ENCODE data around the gene CCSER1.
A peak's percentile ranks its signal among the peaks of the same experiment; 100 is the strongest.

The CCSER1 gene

GRCh38 chr4:90113881-90114457 is 13.2 kb upstream of the CCSER1 start:
- in situ Hi-C loops (cut with HindIII; ENCODE audit: low sequenced_read_pairs) = no loop called here
- DNase-seq (ENCODE audit: low read depth, low spot score) = peak; percentile 30
- no peak for TF ChIP-seq CTCF (IDR thresholded peaks at IDR 0.05; ENCODE audit: low read depth, low read length)
- no peak overlapping the region for H3K4me3 ChIP-seq (ENCODE audit: low read depth, low read length)

- DNase-seq (ENCODE audit: low read depth, low spot score) = no peak
- TF ChIP-seq CTCF (IDR thresholded peaks at IDR 0.05; ENCODE audit: low read depth, low read length) = no peak
- in situ Hi-C loops (cut with HindIII; ENCODE audit: low sequenced_read_pairs) = no loop called here
- H3K4me3 ChIP-seq (ENCODE audit: low read depth, low read length) = no peak overlapping the region
Observed at GRCh38 chr4:90118527-90119195, 8.5 kb upstream of the CCSER1 start.

- H3K4me3 ChIP-seq (ENCODE audit: low read depth, low read length) = no peak overlapping the region
- in situ Hi-C loops (cut with HindIII; ENCODE audit: low sequenced_read_pairs) = no loop called here
- no peak for TF ChIP-seq CTCF (IDR thresholded peaks at IDR 0.05; ENCODE audit: low read depth, low read length)
- DNase-seq (ENCODE audit: low read depth, low spot score) = no peak
Observed at GRCh38 chr4:90120037-90120436, 7.2 kb upstream of the CCSER1 start.

- DNase-seq (ENCODE audit: low read depth, low spot score) = no peak
- in situ Hi-C loops (cut with HindIII; ENCODE audit: low sequenced_read_pairs) = no loop called here
- no peak overlapping the region for H3K4me3 ChIP-seq (ENCODE audit: low read depth, low read length)
- no peak for TF ChIP-seq CTCF (IDR thresholded peaks at IDR 0.05; ENCODE audit: low read depth, low read length)
Observed at GRCh38 chr4:90120815-90121214, 6.4 kb upstream of the CCSER1 start.

- DNase-seq (ENCODE audit: low read depth, low spot score) = no peak
- H3K4me3 ChIP-seq (ENCODE audit: low read depth, low read length) = no peak overlapping the region
- no peak for TF ChIP-seq CTCF (IDR thresholded peaks at IDR 0.05; ENCODE audit: low read depth, low read length)
- in situ Hi-C loops (cut with HindIII; ENCODE audit: low sequenced_read_pairs) = no loop called here
Observed at GRCh38 chr4:90121676-90122354, 5.4 kb upstream of the CCSER1 start.

- DNase-seq (ENCODE audit: low read depth, low spot score) = peak; percentile 42
- in situ Hi-C loops (cut with HindIII; ENCODE audit: low sequenced_read_pairs) = no loop called here
- no peak for TF ChIP-seq CTCF (IDR thresholded peaks at IDR 0.05; ENCODE audit: low read depth, low read length)
- H3K4me3 ChIP-seq (ENCODE audit: low read depth, low read length) = no peak overlapping the region
Observed at GRCh38 chr4:90122355-90122748, 4.8 kb upstream of the CCSER1 start.

All from astrocyte of the spinal cord (primary cell).